Measurements from ENCODE around the gene KIFC1. TPM values are rescaled to one million over a fixed set of nuclear protein-coding genes. Genes with fewer than 3 reads are reported as not detected.

The KIFC1 gene
- total and polyA plus RNA-seq, 9 of the 15 experiments (the other 6 are each of a cell fraction or from before 2014, with no cell fraction given): 1.3 to 95.2 (median 76.9) TPM

DNA sequence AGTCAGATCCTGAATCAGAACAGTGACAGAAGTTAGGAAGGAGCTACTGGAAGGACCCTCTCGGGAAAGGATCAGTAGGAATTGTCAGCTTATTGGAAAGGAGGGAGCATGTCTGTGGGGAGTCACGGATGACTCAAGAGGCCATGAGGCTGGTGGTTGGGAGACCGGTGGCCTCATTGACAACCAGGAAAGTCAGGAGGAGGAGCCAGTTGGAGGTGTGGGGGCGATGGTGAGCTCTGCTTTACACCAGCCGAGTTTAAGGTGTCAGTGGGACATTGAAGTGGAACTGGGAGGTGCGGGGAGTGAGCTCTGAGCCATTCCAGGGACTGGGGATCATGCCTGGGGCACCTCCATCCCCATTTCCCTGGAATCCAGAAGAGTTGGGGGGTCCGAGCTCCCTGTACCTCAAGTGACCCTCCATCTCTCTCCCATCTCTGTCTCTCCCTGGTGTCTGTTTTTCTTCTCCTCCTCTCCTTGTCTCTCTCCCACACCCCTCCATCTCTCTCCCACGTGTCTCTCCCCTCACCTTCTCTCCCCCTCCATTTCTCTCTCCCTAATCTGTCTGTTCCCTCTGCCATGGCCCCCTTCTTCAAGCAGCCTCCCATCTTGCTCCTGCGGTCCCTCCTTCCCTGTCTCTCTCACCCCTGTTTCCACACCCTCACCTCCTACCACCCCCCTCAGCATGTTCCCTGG is 48.5 kb downstream of the KIFC1 start:
- Histone ChIP-seq H3K9me3 (replicated peaks; ENCODE audit: control insufficient read depth, insufficient read depth, low read depth, low read length) (no peaks in the 10 kb centered on the region), H3K27ac (ENCODE audit: extremely low read depth, low read depth, low read length) (peak overlapping the region; percentile 53; the same call in 2 of the 3 replicates), H3K4me3 (no peak overlapping the region), H3K4me1 (replicated peaks in 1 of 2; ENCODE audit: control insufficient read depth in 2 of 2, insufficient read depth in 2 of 2, low read length in 2 of 2) (peaks cover 19 to 32% of the 10 kb centered on the region in 2 experiments), H3K9ac (ENCODE audit: insufficient read depth in 1 of 2, low read depth in 2 of 2, low read length in 2 of 2) (peak overlapping the region; percentile 32 to 72; a peak in 3 of 4 replicates), H2AFZ (ENCODE audit: low read depth, low read length) (peak overlapping the region; percentile 70), H3K79me2 (ENCODE audit: control insufficient read depth, insufficient read depth, low read length) (no peaks in the 10 kb centered on the region), H3K4me2 (ENCODE audit: insufficient read depth, low read length) (peak overlapping the region; percentile 71), H4K20me1 (replicated peaks; ENCODE audit: control insufficient read depth, insufficient read depth, low read length) (no peaks in the 10 kb centered on the region; the same call in 1 of the 2 replicates), H3K9me1 (ENCODE audit: control insufficient read depth, insufficient read depth, low read length) (peaks cover 3% of the 10 kb centered on the region), H3K27me3 (ENCODE audit: control insufficient read depth in 2 of 2, insufficient read depth in 2 of 2, low read length in 2 of 2) (no peaks in the 10 kb centered on the region), H3K36me3 (ENCODE audit: control insufficient read depth, insufficient read depth, low read length) (peaks cover 76% of the 10 kb centered on the region)
- ChIA-PET CTCF (ENCODE audit: low intra/inter-chr PET ratio) (no interaction called here), POLR2A (interaction anchor here (0.6 to 3.8 kb wide), 14 partner anchors 9 to 525 kb away, joined by 3 to 30 read pairs (median 4); partner anchors contain the start of genes PFDN6, RPS18, VPS52 and WDR46)
- FAIRE-seq: peak; percentile 87
- no TSS peak for BruUV-seq (replicated peaks)
- intact Hi-C loops (cut with micrococcal nuclease): no loop called here
- in situ Hi-C loops (cut with MboI): no loop called here
- ATAC-seq: peak; percentile 73
- 29% methylated on average over 8 of the region's 9 CpGs for WGBS (ENCODE audit: insufficient coverage, low coverage, missing lambda C conversion rate)
- DNase-seq (ENCODE audit: extremely low read depth in 1 of 4, low spot score in 3 of 4): peak; percentile 66 to 78 (median 74)
- TF ChIP-seq, protein P1, sequence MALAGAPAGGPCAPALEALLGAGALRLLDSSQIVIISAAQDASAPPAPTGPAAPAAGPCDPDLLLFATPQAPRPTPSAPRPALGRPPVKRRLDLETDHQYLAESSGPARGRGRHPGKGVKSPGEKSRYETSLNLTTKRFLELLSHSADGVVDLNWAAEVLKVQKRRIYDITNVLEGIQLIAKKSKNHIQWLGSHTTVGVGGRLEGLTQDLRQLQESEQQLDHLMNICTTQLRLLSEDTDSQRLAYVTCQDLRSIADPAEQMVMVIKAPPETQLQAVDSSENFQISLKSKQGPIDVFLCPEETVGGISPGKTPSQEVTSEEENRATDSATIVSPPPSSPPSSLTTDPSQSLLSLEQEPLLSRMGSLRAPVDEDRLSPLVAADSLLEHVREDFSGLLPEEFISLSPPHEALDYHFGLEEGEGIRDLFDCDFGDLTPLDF (CRISPR knock-in tag; IDR thresholded peaks at IDR 0.05): no peak
- TF ChIP-seq, protein P2, sequence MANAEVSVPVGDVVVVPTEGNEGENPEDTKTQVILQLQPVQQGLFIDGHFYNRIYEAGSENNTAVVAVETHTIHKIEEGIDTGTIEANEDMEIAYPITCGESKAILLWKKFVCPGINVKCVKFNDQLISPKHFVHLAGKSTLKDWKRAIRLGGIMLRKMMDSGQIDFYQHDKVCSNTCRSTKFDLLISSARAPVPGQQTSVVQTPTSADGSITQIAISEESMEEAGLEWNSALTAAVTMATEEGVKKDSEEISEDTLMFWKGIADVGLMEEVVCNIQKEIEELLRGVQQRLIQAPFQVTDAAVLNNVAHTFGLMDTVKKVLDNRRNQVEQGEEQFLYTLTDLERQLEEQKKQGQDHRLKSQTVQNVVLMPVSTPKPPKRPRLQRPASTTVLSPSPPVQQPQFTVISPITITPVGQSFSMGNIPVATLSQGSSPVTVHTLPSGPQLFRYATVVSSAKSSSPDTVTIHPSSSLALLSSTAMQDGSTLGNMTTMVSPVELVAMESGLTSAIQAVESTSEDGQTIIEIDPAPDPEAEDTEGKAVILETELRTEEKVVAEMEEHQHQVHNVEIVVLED (CRISPR knock-in tag; IDR thresholded peaks at IDR 0.05): no peak
- TF ChIP-seq RAD21 (CRISPR knock-in tag; conservative IDR thresholded peaks at IDR 0.05 in 1 of 2, IDR thresholded peaks at IDR 0.05 in 1 of 2) (no peak), ZBTB33 (CRISPR knock-in tag; IDR thresholded peaks at IDR 0.05) (no peak), CEBPG (CRISPR knock-in tag; IDR thresholded peaks at IDR 0.05) (no peak), CEBPG (tag; conservative IDR thresholded peaks at IDR 0.05 in 1 of 2, IDR thresholded peaks at IDR 0.05 in 1 of 2) (no peak), ZNF133 (CRISPR knock-in tag; IDR thresholded peaks at IDR 0.05) (no peak), ZNF589 (CRISPR knock-in tag; IDR thresholded peaks at IDR 0.05; ENCODE audit: low read depth) (no peak), GATAD2A (IDR thresholded peaks at IDR 0.05) (peak; percentile 38; the same call in 1 of the 2 replicates), HDAC1 (IDR thresholded peaks at IDR 0.05) (peak in 1 of 2 experiments; percentile 55; a peak in 2 of 4 replicates), MXD1 (CRISPR knock-in tag; IDR thresholded peaks at IDR 0.05; ENCODE audit: borderline replicate concordance, poor library complexity, severe bottlenecking) (no peak), NRF1 (conservative IDR thresholded peaks at IDR 0.05 in 1 of 2, IDR thresholded peaks at IDR 0.05 in 1 of 2) (no peak)
- TF ChIP-seq, protein P3, sequence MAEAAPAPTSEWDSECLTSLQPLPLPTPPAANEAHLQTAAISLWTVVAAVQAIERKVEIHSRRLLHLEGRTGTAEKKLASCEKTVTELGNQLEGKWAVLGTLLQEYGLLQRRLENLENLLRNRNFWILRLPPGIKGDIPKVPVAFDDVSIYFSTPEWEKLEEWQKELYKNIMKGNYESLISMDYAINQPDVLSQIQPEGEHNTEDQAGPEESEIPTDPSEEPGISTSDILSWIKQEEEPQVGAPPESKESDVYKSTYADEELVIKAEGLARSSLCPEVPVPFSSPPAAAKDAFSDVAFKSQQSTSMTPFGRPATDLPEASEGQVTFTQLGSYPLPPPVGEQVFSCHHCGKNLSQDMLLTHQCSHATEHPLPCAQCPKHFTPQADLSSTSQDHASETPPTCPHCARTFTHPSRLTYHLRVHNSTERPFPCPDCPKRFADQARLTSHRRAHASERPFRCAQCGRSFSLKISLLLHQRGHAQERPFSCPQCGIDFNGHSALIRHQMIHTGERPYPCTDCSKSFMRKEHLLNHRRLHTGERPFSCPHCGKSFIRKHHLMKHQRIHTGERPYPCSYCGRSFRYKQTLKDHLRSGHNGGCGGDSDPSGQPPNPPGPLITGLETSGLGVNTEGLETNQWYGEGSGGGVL (CRISPR knock-in tag; IDR thresholded peaks at IDR 0.05): no peak
